Measurements from ENCODE around the gene RASGRP3.

GRCh38 chr2:33512112-33512511, 35.7 kb downstream of the RASGRP3 start:
- TF ChIP-seq, protein P1, sequence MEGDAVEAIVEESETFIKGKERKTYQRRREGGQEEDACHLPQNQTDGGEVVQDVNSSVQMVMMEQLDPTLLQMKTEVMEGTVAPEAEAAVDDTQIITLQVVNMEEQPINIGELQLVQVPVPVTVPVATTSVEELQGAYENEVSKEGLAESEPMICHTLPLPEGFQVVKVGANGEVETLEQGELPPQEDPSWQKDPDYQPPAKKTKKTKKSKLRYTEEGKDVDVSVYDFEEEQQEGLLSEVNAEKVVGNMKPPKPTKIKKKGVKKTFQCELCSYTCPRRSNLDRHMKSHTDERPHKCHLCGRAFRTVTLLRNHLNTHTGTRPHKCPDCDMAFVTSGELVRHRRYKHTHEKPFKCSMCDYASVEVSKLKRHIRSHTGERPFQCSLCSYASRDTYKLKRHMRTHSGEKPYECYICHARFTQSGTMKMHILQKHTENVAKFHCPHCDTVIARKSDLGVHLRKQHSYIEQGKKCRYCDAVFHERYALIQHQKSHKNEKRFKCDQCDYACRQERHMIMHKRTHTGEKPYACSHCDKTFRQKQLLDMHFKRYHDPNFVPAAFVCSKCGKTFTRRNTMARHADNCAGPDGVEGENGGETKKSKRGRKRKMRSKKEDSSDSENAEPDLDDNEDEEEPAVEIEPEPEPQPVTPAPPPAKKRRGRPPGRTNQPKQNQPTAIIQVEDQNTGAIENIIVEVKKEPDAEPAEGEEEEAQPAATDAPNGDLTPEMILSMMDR (conservative IDR thresholded peaks at IDR 0.05), result no peak
- TF ChIP-seq EZH2 (IDR thresholded peaks at IDR 0.05; ENCODE audit: low read depth), result no peak

All from PC-9 (cell line).